Psoas muscle (tissue), 8 donors: Measurements from ENCODE around the gene PTEN. TPM values are rescaled to one million over a fixed set of nuclear protein-coding genes. Genes with fewer than 3 reads are reported as not detected.

Experiments
- ATAC-seq, 4 donors: fragments of 200-7000 bp; cut with Tn5 transposase; one replicate each; pipeline ENCODE4 v1.9.1; 2020; ENCODE audit warnings: moderate library complexity in 3 of 4, mild to moderate bottlenecking in 2 of 4
- DNase-seq, 2 donors: peaks; one replicate each; pipeline ENCODE4 v3.0.0-alpha.2; 2020
- H3K27ac ChIP-seq: fragments of 200-600 bp; one replicate; pipeline ENCODE4 v1.8.0; 2022
- H3K27me3 ChIP-seq, 3 donors: fragments of 200-600 bp in 1 of 3; one replicate each; pipeline versions ENCODE4 v1.6.1 to v1.8.0; 2013 to 2022; ENCODE audit warnings: low read length in 2 of 3, mild to moderate bottlenecking in 2 of 3, moderate library complexity in 1 of 3; ENCODE audit not compliant: insufficient read depth in 3 of 3
- H3K36me3 ChIP-seq, 2 donors: fragments of 200-600 bp in 1 of 2; one replicate each; pipeline versions ENCODE4 v1.6.1 to v1.8.0; 2013 to 2022; ENCODE audit warnings: low read depth in 1 of 2, mild to moderate bottlenecking in 1 of 2, moderate library complexity in 1 of 2; ENCODE audit not compliant: insufficient read depth in 1 of 2
- H3K4me1 ChIP-seq: fragments of 200-600 bp; one replicate; pipeline ENCODE4 v1.8.0; 2022
- H3K4me3 ChIP-seq: fragments of 200-600 bp; one replicate; pipeline ENCODE4 v1.8.0; 2022; ENCODE audit warnings: mild to moderate bottlenecking
- H3K9me3 ChIP-seq: fragments of 200-600 bp; one replicate; pipeline ENCODE4 v1.8.0; 2022
- CTCF ChIP-seq: fragments of 200-600 bp; IDR thresholded peaks from one replicate; pipeline ENCODE4 v1.8.0; 2022; ENCODE audit warnings: antibody characterized with exemption
- WGBS, 3 donors: extraction: QIAGEN DNeasy Blood & Tissue Kit; methylation state at CpG; one replicate each; pipeline versions ENCODE4 v1.1.6 to v1.1.7; 2013; 5-methylcytosine and 5-hydroxymethylcytosine counted together
- intact Hi-C, 2 donors: fragments of 100-400 bp; cut with DNase I; formaldehyde crosslinking; loops; one replicate each; pipeline versions ENCODE4 v1.11.0 to v1.14.2; 2022
- polyA plus RNA-seq, 3 donors: library from polyadenylated mRNA; stranded (reverse); fragments of 200-250 nt; gene quantifications; one replicate each; pipeline ENCODE4 v1.2.3, GENCODE V29; 2013
- total RNA-seq, 4 donors: library from RNA; stranded (reverse); fragmentation: NEBNext Ultra II Directional in 2 of 4; extraction: Animal tissue kit (Norgen Biotek cat#: 25700) in 2 of 4; gene quantifications; one replicate each; pipeline versions ENCODE4 v1.2.1 to v1.2.4, GENCODE V29; 2021 to 2023
- donor health status: healthy with polysubstance abuse.
- donor health status: DM: no; HTN: no; CAD: no; lungs with moderate emphysema.
- donor health status: Bipolar disorder and iron deficiency.
- donor health status: healthy.
- donor health status: DM: yes; HTN: yes; CAD: no.
- donor health status: DM: no; HTN: no; CAD: no.
- donor health status: DM: no; HTN: no; CAD: no.
- donor health status: DM: yes; HTN: yes; CAD: no.

PTEN gene
- total and polyA plus RNA-seq, 7 donors = 13.7 to 51.9 (median 29.8) TPM

- DNase-seq (no peak), ATAC-seq (no peak)
- Histone ChIP-seq H3K36me3 (no peaks in the 10 kb centered on the region), H3K4me3 (no peak overlapping the region), H3K27me3 (no peaks in the 10 kb centered on the region), H3K27ac (no peak overlapping the region), H3K4me1 (peaks cover 41% of the 10 kb centered on the region), H3K9me3 (peaks cover 16% of the 10 kb centered on the region)
- no peak for TF ChIP-seq CTCF
- 80 to 85% (median 82%) methylated on average over 4 of the region's 4 CpGs for WGBS, 3 donors
- intact Hi-C loops = no loop called here
Observed at GRCh38 chr10:87915406-87915805, 52.0 kb downstream of the PTEN start.

- Histone ChIP-seq H3K4me1 (peaks cover 41% of the 10 kb centered on the region), H3K27ac (no peak overlapping the region)
- intact Hi-C loops = no loop called here
Observed at GRCh38 chr10:87915989-87916388, 52.6 kb downstream of the PTEN start.

GRCh38 chr10:87916515-87916914 lies 53.1 kb downstream of the PTEN start:
- intact Hi-C loops = no loop called here
- TF ChIP-seq CTCF = no peak
- peaks cover 41% of the 10 kb centered on the region for H3K4me1 ChIP-seq
- no peak overlapping the region for H3K4me3 ChIP-seq
- H3K36me3 ChIP-seq = no peaks in the 10 kb centered on the region
- 35 to 55% (median 36%) methylated on average over 3 of the region's 3 CpGs for WGBS, 3 donors
- H3K27me3 ChIP-seq = no peaks in the 10 kb centered on the region
- H3K9me3 ChIP-seq = peaks cover 16% of the 10 kb centered on the region
- ATAC-seq (peak; percentile 58 to 81 (median 72)), DNase-seq (no peak)
- no peak overlapping the region for H3K27ac ChIP-seq

More at GRCh38 chr10:87915989-87916388, 52.6 kb downstream of the PTEN start:
- DNase-seq (no peak), ATAC-seq (no peak)
- TF ChIP-seq CTCF = no peak
- Histone ChIP-seq H3K36me3 (no peaks in the 10 kb centered on the region), H3K4me3 (no peak overlapping the region), H3K27me3 (no peaks in the 10 kb centered on the region), H3K9me3 (peaks cover 16% of the 10 kb centered on the region)
- WGBS, 3 donors = 74 to 87% (median 84%) methylated on average over 1 of the region's 1 CpG

GRCh38 chr10:87918254-87918859 lies 54.9 kb downstream of the PTEN start:
- H3K4me3 ChIP-seq = no peak overlapping the region

More at GRCh38 chr10:87918254-87918859, 54.9 kb downstream of the PTEN start:
- no peak overlapping the region for H3K27ac ChIP-seq
- WGBS, 3 donors = 51 to 59% (median 53%) methylated on average over 3 of the region's 3 CpGs
- ATAC-seq = no peak
- TF ChIP-seq CTCF = no peak
- no peaks in the 10 kb centered on the region for H3K36me3 ChIP-seq
- intact Hi-C loops = no loop called here
- H3K9me3 ChIP-seq = peaks cover 6% of the 10 kb centered on the region
- peaks cover 41% of the 10 kb centered on the region for H3K4me1 ChIP-seq
- H3K27me3 ChIP-seq = no peaks in the 10 kb centered on the region
- DNase-seq = no peak
